HepG2 (cell line): Measurements from ENCODE around the gene GDF11. TPM values are rescaled to one million over a fixed set of nuclear protein-coding genes. Genes with fewer than 3 reads are reported as not detected.

Source experiments
- EP300 ChIP-seq, 3 experiments: sonication (generic) in 1 of 3; formaldehyde crosslinking in 1 of 3; IDR thresholded peaks; 2 replicates each; pipeline versions ENCODE4 v1.5.1 to v1.6.1; 2011 to 2020; ENCODE audit warnings: low read depth in 2 of 3, low read length in 2 of 3, borderline replicate concordance in 1 of 3, improper control_type of control experiment in 1 of 3, mild to moderate bottlenecking in 1 of 3, missing genetic modification reagents in 1 of 3, moderate library complexity in 1 of 3
- FOXA1 ChIP-seq, 2 experiments: fragments of 450-650 bp in 1 of 2; sonication (generic) in 1 of 2; formaldehyde crosslinking in 1 of 2; IDR thresholded peaks; 2 replicates each; pipeline versions ENCODE4 v1.4.0 to v1.6.1; 2016 to 2020; ENCODE audit warnings: missing genetic modification reagents in 1 of 2
- FOXP1 ChIP-seq, 2 experiments: fragments of 450-650 bp in 1 of 2; IDR thresholded peaks; 2 replicates each; pipeline ENCODE4 v1.6.1; 2017 to 2018; ENCODE audit warnings: antibody characterized with exemption in 1 of 2
- GATAD2A ChIP-seq: IDR thresholded peaks from 2 replicates; pipeline ENCODE4 v1.6.1; 2016
- HHEX ChIP-seq: IDR thresholded peaks from 2 replicates; pipeline ENCODE4 v1.6.1; 2016; ENCODE audit warnings: control low read depth
- HMG20B ChIP-seq: conservative IDR thresholded peaks from 2 replicates; pipeline ENCODE4 v1.6.1; 2016; ENCODE audit warnings: missing genetic modification reagents, missing compliant biosample characterization
- MED13 ChIP-seq: sonication (generic); formaldehyde crosslinking; IDR thresholded peaks from 2 replicates; pipeline ENCODE4 v1.5.0; 2020; ENCODE audit warnings: missing genetic modification reagents
- NCOA5 ChIP-seq: sonication (generic); formaldehyde crosslinking; IDR thresholded peaks from 2 replicates; pipeline ENCODE4 v1.4.0; 2020; ENCODE audit warnings: missing genetic modification reagents
- REPIN1 ChIP-seq: sonication (generic); formaldehyde crosslinking; IDR thresholded peaks from 2 replicates; pipeline ENCODE4 v1.8.0; 2022; ENCODE audit warnings: missing genetic modification reagents, low read depth, mild to moderate bottlenecking, borderline replicate concordance
- SOX13 ChIP-seq, 3 experiments: fragments of 450-650 bp in 1 of 3; sonication (generic) in 1 of 3; formaldehyde crosslinking in 1 of 3; IDR thresholded peaks in 2 of 3; conservative IDR thresholded peaks in 1 of 3; 2 replicates each; pipeline versions ENCODE4 v1.5.0 to v1.6.1; 2016 to 2020; ENCODE audit warnings: antibody characterized with exemption in 1 of 3, mild to moderate bottlenecking in 1 of 3, missing compliant biosample characterization in 1 of 3, missing genetic modification reagents in 1 of 3, moderate library complexity in 1 of 3
- SP2 ChIP-seq: sonication (generic); formaldehyde crosslinking; IDR thresholded peaks from 2 replicates; pipeline ENCODE4 v1.5.1; 2020; ENCODE audit warnings: mild to moderate bottlenecking, missing genetic modification reagents
- TBP ChIP-seq: sonication (generic); formaldehyde crosslinking; IDR thresholded peaks from 2 replicates; pipeline ENCODE4 v1.5.0; 2020; ENCODE audit warnings: missing genetic modification reagents
- TBX2 ChIP-seq: sonication (generic); formaldehyde crosslinking; IDR thresholded peaks from 2 replicates; pipeline ENCODE4 v1.5.0; 2020; ENCODE audit warnings: missing genetic modification reagents, mild to moderate bottlenecking, borderline replicate concordance
- TCF7 ChIP-seq: sonication (generic); IDR thresholded peaks from 2 replicates; pipeline ENCODE4 v1.6.1; 2016; ENCODE audit warnings: antibody characterized with exemption, low read depth
- TSC22D2 ChIP-seq: sonication (generic); formaldehyde crosslinking; IDR thresholded peaks from 2 replicates; pipeline ENCODE4 v1.5.1; 2020; ENCODE audit warnings: missing genetic modification reagents, mild to moderate bottlenecking, borderline replicate concordance
- ZNF121 ChIP-seq: sonication (generic); formaldehyde crosslinking; IDR thresholded peaks from 2 replicates; pipeline ENCODE4 v1.5.0; 2020; ENCODE audit warnings: mild to moderate bottlenecking, missing genetic modification reagents
- ZNF83 ChIP-seq: sonication (generic); formaldehyde crosslinking; IDR thresholded peaks from 2 replicates; pipeline ENCODE4 v1.4.0; 2020; ENCODE audit warnings: missing genetic modification reagents, mild to moderate bottlenecking, borderline replicate concordance
- polyA plus RNA-seq, 8 experiments: library from polyadenylated mRNA; depleted of rRNA in 3 of 8; stranded (reverse) in 7 of 8; unstranded in 1 of 8; fragments of >200 nt; fragmentation: Illumina TruSeq in 4 of 8; extraction: Trizol in 4 of 8; gene quantifications; 2 replicates each; pipeline versions ENCODE4 v1.2.1 to v1.2.3, GENCODE V29; 2011 to 2016; ENCODE audit warnings: low read depth in 4 of 8, missing spikeins in 1 of 8, mixed read lengths in 1 of 8; ENCODE audit not compliant: insufficient read depth in 1 of 8
- total RNA-seq, 5 experiments: library from RNA; depleted of rRNA; stranded (reverse); fragments of >200 nt; fragmentation: Illumina TruSeq; extraction: Trizol; gene quantifications; 2 replicates each; pipeline ENCODE4 v1.2.3, GENCODE V29; 2016; ENCODE audit warnings: low read depth in 1 of 5
- TF ChIP-seq, protein P1 (sequence below): sonication (generic); IDR thresholded peaks from 2 replicates; pipeline ENCODE4 v1.6.1; 2016; ENCODE audit warnings: low read depth, borderline replicate concordance
- TF ChIP-seq, protein P2 (sequence below): sonication (generic); formaldehyde crosslinking; IDR thresholded peaks from 2 replicates; pipeline ENCODE4 v1.5.1; 2020; ENCODE audit warnings: mild to moderate bottlenecking, missing genetic modification reagents
- TF ChIP-seq, protein P3 (sequence below): sonication (generic); formaldehyde crosslinking; IDR thresholded peaks from 2 replicates; pipeline ENCODE4; 2020; ENCODE audit warnings: missing genetic modification reagents, mild to moderate bottlenecking, borderline replicate concordance
- TF ChIP-seq, protein P4 (sequence below): IDR thresholded peaks from 2 replicates; pipeline ENCODE4 v1.6.1; 2012; ENCODE audit warnings: inconsistent platforms

Gene GDF11
- total and polyA plus RNA-seq, 2 of the 13 experiments (the other 11 are each of a cell fraction or from before 2014, with no cell fraction given): 0.63 to 1.5 TPM

DNA sequence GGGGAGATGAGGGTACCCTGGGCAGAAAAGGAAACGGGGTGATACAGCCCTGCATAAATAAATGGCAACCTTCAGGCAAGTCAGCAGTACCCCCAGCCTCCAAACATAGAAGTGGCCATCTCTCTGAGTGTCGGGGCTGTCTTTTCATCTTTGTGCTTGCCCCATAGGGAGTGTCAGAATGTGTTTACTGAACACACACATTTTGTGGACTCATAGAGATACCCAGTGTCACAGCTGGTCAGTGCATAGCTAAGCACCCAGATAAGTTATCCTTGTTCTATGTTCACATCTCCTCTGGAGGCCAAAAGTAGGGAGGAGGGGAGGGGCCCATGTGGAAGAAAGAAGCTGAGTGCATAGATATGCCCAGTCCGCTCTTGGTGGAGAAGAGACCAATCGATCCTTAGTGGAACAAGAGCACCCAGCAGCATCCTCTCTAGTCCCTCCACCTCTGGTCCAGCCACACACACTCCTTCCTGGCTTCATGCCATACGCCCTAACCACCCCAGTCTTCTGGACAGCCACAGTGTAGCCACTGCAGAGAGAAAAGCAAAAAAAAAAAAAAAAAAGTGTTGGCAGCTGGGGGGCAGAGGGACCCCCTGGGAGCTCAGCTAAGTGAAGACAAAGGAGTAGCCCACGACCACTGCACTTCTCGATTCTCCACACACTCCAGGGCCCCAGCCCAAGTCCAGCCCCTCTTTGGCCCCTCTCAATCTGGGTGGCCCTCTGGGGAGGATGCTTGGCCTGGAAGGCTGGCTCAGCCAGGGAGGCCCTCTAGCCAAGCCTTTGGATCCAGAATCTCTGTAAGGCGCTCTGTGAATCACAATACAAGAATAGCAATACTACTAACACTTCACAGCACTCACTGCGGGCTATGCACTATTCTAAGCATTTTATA is 37.9 kb upstream of the GDF11 start (continued):
- TF ChIP-seq TCF7 (peak; percentile 86), NCOA5 (no peak), MED13 (CRISPR knock-in tag) (no peak), TBX2 (CRISPR knock-in tag) (peak; percentile 66), SOX13 (IDR thresholded peaks at IDR 0.05) (no peak; the same call in 1 of the 2 replicates), SOX13 (CRISPR knock-in tag; conservative IDR thresholded peaks at IDR 0.05 in 1 of 2, IDR thresholded peaks at IDR 0.05 in 1 of 2) (0 out of 4 replicates have a peak, but pooled peaks of 1 of the 2 experiments have one; percentile 30), FOXP1 (IDR thresholded peaks at IDR 0.05) (peak; percentile 27; the same call in 1 of the 2 replicates), FOXP1 (CRISPR knock-in tag; IDR thresholded peaks at IDR 0.05) (peak; percentile 67; the same call in 1 of the 2 replicates), FOXA1 (IDR thresholded peaks at IDR 0.05) (no peak), FOXA1 (CRISPR knock-in tag; IDR thresholded peaks at IDR 0.05) (peak; percentile 83), TSC22D2 (CRISPR knock-in tag) (no peak), EP300 (IDR thresholded peaks at IDR 0.05; ENCODE audit: low read depth in 2 of 2, low read length in 2 of 2) (peak in 1 of 2 experiments; percentile 58; a peak in 1 of 4 replicates), EP300 (CRISPR knock-in tag; IDR thresholded peaks at IDR 0.05; ENCODE audit: borderline replicate concordance) (no peak), ZNF83 (CRISPR knock-in tag) (no peak), TBP (CRISPR knock-in tag) (no peak), HMG20B (CRISPR knock-in tag) (0 out of 2 replicates have a peak, but pooled peaks have one; percentile 31), REPIN1 (0 out of 2 replicates have a peak, but pooled peaks have one; percentile 44), ZNF121 (CRISPR knock-in tag) (no peak), GATAD2A (0 out of 2 replicates have a peak, but pooled peaks have one; percentile 29), HHEX (CRISPR knock-in tag) (peak; percentile 80), SP2 (CRISPR knock-in tag) (no peak)
- TF ChIP-seq, protein P1, sequence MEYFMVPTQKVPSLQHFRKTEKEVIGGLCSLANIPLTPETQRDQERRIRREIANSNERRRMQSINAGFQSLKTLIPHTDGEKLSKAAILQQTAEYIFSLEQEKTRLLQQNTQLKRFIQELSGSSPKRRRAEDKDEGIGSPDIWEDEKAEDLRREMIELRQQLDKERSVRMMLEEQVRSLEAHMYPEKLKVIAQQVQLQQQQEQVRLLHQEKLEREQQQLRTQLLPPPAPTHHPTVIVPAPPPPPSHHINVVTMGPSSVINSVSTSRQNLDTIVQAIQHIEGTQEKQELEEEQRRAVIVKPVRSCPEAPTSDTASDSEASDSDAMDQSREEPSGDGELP: peak; percentile 77
- TF ChIP-seq, protein P2, sequence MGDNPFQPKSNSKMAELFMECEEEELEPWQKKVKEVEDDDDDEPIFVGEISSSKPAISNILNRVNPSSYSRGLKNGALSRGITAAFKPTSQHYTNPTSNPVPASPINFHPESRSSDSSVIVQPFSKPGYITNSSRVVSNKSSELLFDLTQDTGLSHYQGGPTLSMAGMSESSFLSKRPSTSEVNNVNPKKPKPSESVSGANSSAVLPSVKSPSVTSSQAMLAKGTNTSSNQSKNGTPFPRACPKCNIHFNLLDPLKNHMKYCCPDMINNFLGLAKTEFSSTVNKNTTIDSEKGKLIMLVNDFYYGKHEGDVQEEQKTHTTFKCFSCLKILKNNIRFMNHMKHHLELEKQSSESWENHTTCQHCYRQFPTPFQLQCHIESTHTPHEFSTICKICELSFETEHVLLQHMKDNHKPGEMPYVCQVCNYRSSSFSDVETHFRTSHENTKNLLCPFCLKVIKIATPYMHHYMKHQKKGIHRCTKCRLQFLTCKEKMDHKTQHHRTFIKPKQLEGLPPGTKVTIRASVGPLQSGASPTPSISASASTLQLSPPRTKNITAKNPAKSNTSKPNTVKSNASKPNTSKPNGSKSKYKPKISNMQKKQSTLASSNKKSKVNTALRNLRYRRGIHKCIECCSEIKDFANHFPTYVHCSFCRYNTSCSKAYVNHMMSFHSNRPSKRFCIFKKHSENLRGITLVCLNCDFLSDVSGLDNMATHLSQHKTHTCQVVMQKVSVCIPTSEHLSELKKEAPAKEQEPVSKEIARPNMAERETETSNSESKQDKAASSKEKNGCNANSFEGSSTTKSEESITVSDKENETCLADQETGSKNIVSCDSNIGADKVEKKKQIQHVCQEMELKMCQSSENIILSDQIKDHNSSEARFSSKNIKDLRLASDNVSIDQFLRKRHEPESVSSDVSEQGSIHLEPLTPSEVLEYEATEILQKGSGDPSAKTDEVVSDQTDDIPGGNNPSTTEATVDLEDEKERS (CRISPR knock-in tag): no peak
- TF ChIP-seq, protein P3, sequence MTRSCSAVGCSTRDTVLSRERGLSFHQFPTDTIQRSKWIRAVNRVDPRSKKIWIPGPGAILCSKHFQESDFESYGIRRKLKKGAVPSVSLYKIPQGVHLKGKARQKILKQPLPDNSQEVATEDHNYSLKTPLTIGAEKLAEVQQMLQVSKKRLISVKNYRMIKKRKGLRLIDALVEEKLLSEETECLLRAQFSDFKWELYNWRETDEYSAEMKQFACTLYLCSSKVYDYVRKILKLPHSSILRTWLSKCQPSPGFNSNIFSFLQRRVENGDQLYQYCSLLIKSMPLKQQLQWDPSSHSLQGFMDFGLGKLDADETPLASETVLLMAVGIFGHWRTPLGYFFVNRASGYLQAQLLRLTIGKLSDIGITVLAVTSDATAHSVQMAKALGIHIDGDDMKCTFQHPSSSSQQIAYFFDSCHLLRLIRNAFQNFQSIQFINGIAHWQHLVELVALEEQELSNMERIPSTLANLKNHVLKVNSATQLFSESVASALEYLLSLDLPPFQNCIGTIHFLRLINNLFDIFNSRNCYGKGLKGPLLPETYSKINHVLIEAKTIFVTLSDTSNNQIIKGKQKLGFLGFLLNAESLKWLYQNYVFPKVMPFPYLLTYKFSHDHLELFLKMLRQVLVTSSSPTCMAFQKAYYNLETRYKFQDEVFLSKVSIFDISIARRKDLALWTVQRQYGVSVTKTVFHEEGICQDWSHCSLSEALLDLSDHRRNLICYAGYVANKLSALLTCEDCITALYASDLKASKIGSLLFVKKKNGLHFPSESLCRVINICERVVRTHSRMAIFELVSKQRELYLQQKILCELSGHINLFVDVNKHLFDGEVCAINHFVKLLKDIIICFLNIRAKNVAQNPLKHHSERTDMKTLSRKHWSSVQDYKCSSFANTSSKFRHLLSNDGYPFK (CRISPR knock-in tag): no peak
- TF ChIP-seq, protein P4, sequence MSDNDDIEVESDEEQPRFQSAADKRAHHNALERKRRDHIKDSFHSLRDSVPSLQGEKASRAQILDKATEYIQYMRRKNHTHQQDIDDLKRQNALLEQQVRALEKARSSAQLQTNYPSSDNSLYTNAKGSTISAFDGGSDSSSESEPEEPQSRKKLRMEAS: no peak
